HUES48 (cell line): Measurements from ENCODE around the gene PSTPIP1.

Source experiments
- H3K27ac ChIP-seq: one replicate; pipeline ENCODE4 v1.7.0; 2013; ENCODE audit warnings: low read depth, low read length, inconsistent platforms
- H3K27me3 ChIP-seq: 2 replicates; pipeline ENCODE4 v1.6.1; 2013; ENCODE audit warnings: mild to moderate bottlenecking, low read length; ENCODE audit not compliant: control insufficient read depth, insufficient read depth
- H3K36me3 ChIP-seq: 2 replicates; pipeline ENCODE4 v1.6.1; 2013; ENCODE audit warnings: low read length; ENCODE audit not compliant: control insufficient read depth, insufficient read depth
- H3K4me1 ChIP-seq: 2 replicates; pipeline ENCODE4 v1.6.1; 2013; ENCODE audit warnings: mild to moderate bottlenecking, low read length; ENCODE audit not compliant: control insufficient read depth, insufficient read depth
- H3K4me3 ChIP-seq: 2 replicates; pipeline ENCODE4 v1.5.1; 2013; ENCODE audit warnings: mild to moderate bottlenecking, low read depth, low read length
- H3K9ac ChIP-seq: 2 replicates; pipeline ENCODE4 v1.6.1; 2013; ENCODE audit warnings: mild to moderate bottlenecking, low read depth, low read length, moderate library complexity
- H3K9me3 ChIP-seq: 2 replicates; pipeline ENCODE4 v1.6.1; 2013; ENCODE audit warnings: low read length; ENCODE audit not compliant: control insufficient read depth, insufficient read depth

PSTPIP1 gene

GRCh38 chr15:76979331-76979925, 15.5 kb upstream of the PSTPIP1 start:
- no peaks in the 10 kb centered on the region for H3K9me3 ChIP-seq

GRCh38 chr15:76979996-76980520, 14.9 kb upstream of the PSTPIP1 start:
- H3K27ac ChIP-seq, result no peak overlapping the region
- no peaks in the 10 kb centered on the region for H3K4me1 ChIP-seq
- H3K27me3 ChIP-seq, result no peaks in the 10 kb centered on the region
- H3K9me3 ChIP-seq, result no peaks in the 10 kb centered on the region
- H3K36me3 ChIP-seq, result no peaks in the 10 kb centered on the region
- H3K9ac ChIP-seq, result no peak overlapping the region
- H3K4me3 ChIP-seq, result no peak overlapping the region

More at GRCh38 chr15:76979331-76979925, 15.5 kb upstream of the PSTPIP1 start:
- H3K4me1 ChIP-seq, result no peaks in the 10 kb centered on the region
- H3K27me3 ChIP-seq, result no peaks in the 10 kb centered on the region
- no peak overlapping the region for H3K27ac ChIP-seq
- H3K36me3 ChIP-seq, result no peaks in the 10 kb centered on the region
- no peak overlapping the region for H3K9ac ChIP-seq
- no peak overlapping the region for H3K4me3 ChIP-seq

GRCh38 chr15:76982356-76982755, 12.6 kb upstream of the PSTPIP1 start:
- no peak overlapping the region for H3K9ac ChIP-seq
- no peaks in the 10 kb centered on the region for H3K36me3 ChIP-seq
- H3K4me1 ChIP-seq, result no peaks in the 10 kb centered on the region
- H3K4me3 ChIP-seq, result no peak overlapping the region
- H3K9me3 ChIP-seq, result no peaks in the 10 kb centered on the region
- H3K27ac ChIP-seq, result no peak overlapping the region
- no peaks in the 10 kb centered on the region for H3K27me3 ChIP-seq

- H3K27ac ChIP-seq, result no peak overlapping the region
- H3K9ac ChIP-seq, result no peak overlapping the region
- no peaks in the 10 kb centered on the region for H3K36me3 ChIP-seq
- no peak overlapping the region for H3K4me3 ChIP-seq
- no peaks in the 10 kb centered on the region for H3K4me1 ChIP-seq
- no peaks in the 10 kb centered on the region for H3K9me3 ChIP-seq
- no peaks in the 10 kb centered on the region for H3K27me3 ChIP-seq
These were observed 12.2 kb upstream of the PSTPIP1 start for GRCh38 chr15:76982756-76983155.

GRCh38 chr15:76983590-76984375, 11.1 kb upstream of the PSTPIP1 start:
- no peaks in the 10 kb centered on the region for H3K27me3 ChIP-seq

GRCh38 chr15:76986743-76987142, 8.2 kb upstream of the PSTPIP1 start:
- no peak overlapping the region for H3K27ac ChIP-seq
- H3K4me1 ChIP-seq, result peaks cover 6% of the 10 kb centered on the region; the same call in 1 of the 2 replicates
- H3K27me3 ChIP-seq, result no peaks in the 10 kb centered on the region
- H3K4me3 ChIP-seq, result no peak overlapping the region
- no peak overlapping the region for H3K9ac ChIP-seq
- no peaks in the 10 kb centered on the region for H3K36me3 ChIP-seq
- no peaks in the 10 kb centered on the region for H3K9me3 ChIP-seq

More at GRCh38 chr15:76983590-76984375, 11.1 kb upstream of the PSTPIP1 start:
- Histone ChIP-seq H3K9ac (no peak overlapping the region), H3K36me3 (no peaks in the 10 kb centered on the region), H3K4me1 (peaks cover 2% of the 10 kb centered on the region; the same call in 1 of the 2 replicates), H3K4me3 (no peak overlapping the region), H3K9me3 (no peaks in the 10 kb centered on the region), H3K27ac (no peak overlapping the region)

- H3K4me3 ChIP-seq, result no peak overlapping the region
- no peak overlapping the region for H3K27ac ChIP-seq
- H3K36me3 ChIP-seq, result no peaks in the 10 kb centered on the region
- no peak overlapping the region for H3K9ac ChIP-seq
- H3K9me3 ChIP-seq, result no peaks in the 10 kb centered on the region
- H3K4me1 ChIP-seq, result peaks cover 6% of the 10 kb centered on the region; the same call in 1 of the 2 replicates
- H3K27me3 ChIP-seq, result no peaks in the 10 kb centered on the region
These were observed 7.7 kb upstream of the PSTPIP1 start for GRCh38 chr15:76987276-76987675.

- no peaks in the 10 kb centered on the region for H3K36me3 ChIP-seq
- no peaks in the 10 kb centered on the region for H3K27me3 ChIP-seq
- H3K4me1 ChIP-seq, result peaks cover 6% of the 10 kb centered on the region; the same call in 1 of the 2 replicates
- H3K27ac ChIP-seq, result no peak overlapping the region
- H3K9me3 ChIP-seq, result no peaks in the 10 kb centered on the region
- H3K9ac ChIP-seq, result no peak overlapping the region
- no peak overlapping the region for H3K4me3 ChIP-seq
These were observed 6.7 kb upstream of the PSTPIP1 start for GRCh38 chr15:76987896-76988860.

GRCh38 chr15:76988867-76989780, 5.8 kb upstream of the PSTPIP1 start:
- peaks cover 6% of the 10 kb centered on the region; the same call in 1 of the 2 replicates for H3K4me1 ChIP-seq
- no peaks in the 10 kb centered on the region for H3K36me3 ChIP-seq
- H3K9me3 ChIP-seq, result no peaks in the 10 kb centered on the region
- H3K9ac ChIP-seq, result no peak overlapping the region
- H3K4me3 ChIP-seq, result no peak overlapping the region
- no peaks in the 10 kb centered on the region for H3K27me3 ChIP-seq
- no peak overlapping the region for H3K27ac ChIP-seq

- Histone ChIP-seq H3K4me1 (peaks cover 6% of the 10 kb centered on the region; the same call in 1 of the 2 replicates), H3K9me3 (no peaks in the 10 kb centered on the region), H3K27me3 (no peaks in the 10 kb centered on the region), H3K9ac (no peak overlapping the region), H3K36me3 (no peaks in the 10 kb centered on the region), H3K27ac (no peak overlapping the region), H3K4me3 (no peak overlapping the region)
These were observed 3.9 kb upstream of the PSTPIP1 start for GRCh38 chr15:76991048-76991447.
